Activated B cell treated with CpG ODN at 0.5 μM for 24 hours (primary cell): ENCODE results near the gene LRP4. TPM values are rescaled to one million over a fixed set of nuclear protein-coding genes. Genes with fewer than 3 reads are reported as not detected.
"Not testable (repeated sequence)": the region's sequence is repeated elsewhere in the genome, so short reads cannot be mapped to it uniquely, and the experiment has no call there.

ENCODE experiments used
- ATAC-seq: fragments of 200-7000 bp; cut with Tn5 transposase; one replicate; pipeline ENCODE4 v1.10.0; 2021; ENCODE audit warnings: low read depth, mild to moderate bottlenecking, moderate library complexity
- CTCF ChIA-PET: fragments of 350-600 bp; sonication (Branson Sonifier 250); formaldehyde crosslinking; loops from one replicate; lab custom pipeline; 2021; ENCODE audit warnings: antibody characterized with exemption; lab: Charles Lee
- POLR2A ChIA-PET: fragments of 350-600 bp; sonication (Branson Sonifier 250); formaldehyde crosslinking; loops from one replicate; lab custom pipeline; 2021; ENCODE audit warnings: antibody characterized with exemption; lab: Charles Lee
- DNase-seq: peaks from one replicate; pipeline ENCODE4 v3.0.0; 2022
- H3K27ac Mint-ChIP-seq: one replicate; pipeline ENCODE4 v1.8.0; 2020; ENCODE audit warnings: mixed read lengths
- H3K27me3 Mint-ChIP-seq: one replicate; pipeline ENCODE4 v1.8.0; 2021; ENCODE audit warnings: mixed read lengths
- H3K36me3 Mint-ChIP-seq: one replicate; pipeline ENCODE4 v1.8.0; 2021; ENCODE audit warnings: low read depth, mixed read lengths
- H3K4me1 Mint-ChIP-seq: one replicate; pipeline ENCODE4 v1.8.0; 2021; ENCODE audit warnings: mixed read lengths
- H3K4me3 Mint-ChIP-seq: one replicate; pipeline ENCODE4 v1.8.0; 2020; ENCODE audit warnings: mild to moderate bottlenecking, mixed read lengths
- H3K9me3 Mint-ChIP-seq: one replicate; pipeline ENCODE4 v1.8.0; 2020; ENCODE audit warnings: mixed read lengths
- intact Hi-C: fragments of 100-400 bp; cut with micrococcal nuclease; formaldehyde crosslinking; loops from one replicate; pipeline ENCODE4 v1.15.1; 2024
- total RNA-seq: library from RNA; stranded (reverse); gene quantifications from 2 replicates; pipeline ENCODE4 v1.2.3, GENCODE V29; 2022
- TF ChIP-seq, protein P1 (sequence below): fragments of 200-600 bp; IDR thresholded peaks from one replicate; pipeline ENCODE4 v1.8.0; 2022; ENCODE audit warnings: antibody characterized with exemption, mild to moderate bottlenecking

LRP4 gene
- total RNA-seq, 1 donor from 2014 or later, result 0.16 TPM

DNA sequence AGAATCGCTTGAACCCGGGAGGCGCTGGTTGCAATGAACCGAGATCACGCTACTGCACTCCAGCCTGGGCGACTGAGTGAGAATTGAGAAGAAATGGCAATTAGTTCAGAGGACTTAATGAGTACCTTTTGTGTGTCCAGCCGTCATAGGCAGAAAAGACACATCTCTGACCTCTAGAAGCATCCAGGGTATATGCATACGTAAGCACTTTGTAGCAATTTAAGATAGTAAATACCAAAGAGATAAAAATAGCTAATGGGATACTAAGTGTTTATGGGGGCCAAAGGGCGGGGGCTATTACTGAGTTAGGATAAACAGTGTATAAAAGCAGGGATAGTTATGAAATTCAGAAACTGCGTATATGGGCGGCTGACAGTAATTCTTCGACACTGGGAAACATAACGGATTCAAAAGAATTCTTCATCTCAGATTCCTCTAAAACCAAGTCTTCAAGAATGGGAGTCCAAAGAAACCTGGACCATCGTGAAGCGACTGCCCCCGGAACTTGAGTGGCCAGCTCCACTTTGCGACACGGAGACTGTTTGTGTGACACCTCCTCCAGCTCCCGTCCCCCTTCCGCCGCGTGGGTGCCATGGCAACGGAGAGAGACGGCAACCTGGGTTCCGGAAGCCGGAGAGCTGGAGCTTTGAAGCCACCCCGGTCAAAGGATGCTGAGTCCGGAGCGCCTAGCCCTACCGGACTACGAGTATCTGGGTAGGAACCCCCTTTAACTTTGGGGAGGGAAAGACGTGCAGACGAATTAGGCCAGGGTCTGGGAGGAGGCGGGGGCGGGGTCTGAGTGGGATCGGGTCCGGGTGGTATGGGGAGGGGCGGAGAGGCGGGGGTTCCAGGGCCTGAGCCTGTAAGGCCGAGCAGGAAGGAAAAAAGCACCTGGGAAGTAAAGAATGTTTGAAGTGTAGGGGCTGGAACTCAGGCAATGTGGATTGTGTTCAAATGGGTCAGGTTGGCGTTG is 18.1 kb upstream of the LRP4 start, which contains the start of gene CSTPP1:
Gene CSTPP1, plus strand, starts transcription at position 624 of the 973 bp plus-strand sequence. Its CDS starts 45 bp downstream, at position 669.
- ChIA-PET POLR2A (interaction anchor here (0.6 to 1.4 kb wide), 8 partner anchors 17 to 514 kb away, joined by 3 to 11 read pairs (median 8); partner anchors contain the start of genes ACP2 and ZNF408), CTCF (interaction anchor here (1.9 kb wide), 1 partner anchor 217 kb away, joined by 5 read pairs; no protein-coding TSS in a partner anchor)
- Mint-ChIP-seq H3K4me3 (peak within 1 kb of the TSS; percentile 99), H3K27ac (peak within 1 kb of the TSS; percentile 93), H3K4me1 (peaks cover 17% of the 10 kb centered on the region), H3K9me3 (no peaks in the 10 kb centered on the region), H3K36me3 (peaks cover 12% of the 10 kb centered on the region), H3K27me3 (peaks cover 10% of the 10 kb centered on the region)
- peak; percentile 97 for ATAC-seq
- peak; percentile 88 for DNase-seq
- TF ChIP-seq, protein P1, sequence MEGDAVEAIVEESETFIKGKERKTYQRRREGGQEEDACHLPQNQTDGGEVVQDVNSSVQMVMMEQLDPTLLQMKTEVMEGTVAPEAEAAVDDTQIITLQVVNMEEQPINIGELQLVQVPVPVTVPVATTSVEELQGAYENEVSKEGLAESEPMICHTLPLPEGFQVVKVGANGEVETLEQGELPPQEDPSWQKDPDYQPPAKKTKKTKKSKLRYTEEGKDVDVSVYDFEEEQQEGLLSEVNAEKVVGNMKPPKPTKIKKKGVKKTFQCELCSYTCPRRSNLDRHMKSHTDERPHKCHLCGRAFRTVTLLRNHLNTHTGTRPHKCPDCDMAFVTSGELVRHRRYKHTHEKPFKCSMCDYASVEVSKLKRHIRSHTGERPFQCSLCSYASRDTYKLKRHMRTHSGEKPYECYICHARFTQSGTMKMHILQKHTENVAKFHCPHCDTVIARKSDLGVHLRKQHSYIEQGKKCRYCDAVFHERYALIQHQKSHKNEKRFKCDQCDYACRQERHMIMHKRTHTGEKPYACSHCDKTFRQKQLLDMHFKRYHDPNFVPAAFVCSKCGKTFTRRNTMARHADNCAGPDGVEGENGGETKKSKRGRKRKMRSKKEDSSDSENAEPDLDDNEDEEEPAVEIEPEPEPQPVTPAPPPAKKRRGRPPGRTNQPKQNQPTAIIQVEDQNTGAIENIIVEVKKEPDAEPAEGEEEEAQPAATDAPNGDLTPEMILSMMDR, result no peak
- intact Hi-C loops, result loop anchor here (1.0 to 2.0 kb wide), 7 partner anchors 17 to 490 kb away; partner anchors contain the start of genes ACP2, ARHGAP1, CKAP5 and PSMC3

DNA sequence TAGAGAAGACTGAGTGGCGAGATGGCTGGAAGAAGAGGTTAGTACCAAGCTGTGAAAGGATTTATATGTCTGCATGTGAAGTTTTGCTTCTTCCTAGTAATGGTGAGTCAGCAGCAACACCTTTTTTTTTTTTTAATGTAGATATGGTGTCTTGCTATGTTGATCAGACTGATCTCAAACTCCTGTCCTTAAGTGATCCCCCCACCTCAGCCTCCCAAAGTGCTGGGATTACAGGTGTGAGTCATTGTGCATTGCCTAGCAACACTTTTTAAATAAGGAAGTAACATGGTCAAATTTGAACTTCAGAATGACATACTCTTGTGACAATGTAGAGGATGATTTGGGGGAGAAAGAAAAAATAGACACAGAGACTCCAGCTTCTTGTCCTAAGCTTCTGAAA is 11.7 kb upstream of the LRP4 start:
- Mint-ChIP-seq H3K27ac (no peak overlapping the region), H3K27me3 (peaks cover 21% of the 10 kb centered on the region), H3K9me3 (no peaks in the 10 kb centered on the region), H3K4me1 (no peaks in the 10 kb centered on the region), H3K4me3 (no peak overlapping the region), H3K36me3 (no peaks in the 10 kb centered on the region)
- intact Hi-C loops, result no loop called here
- POLR2A ChIA-PET, result no interaction called here
- TF ChIP-seq, protein P1, result no peak
- CTCF ChIA-PET, result no interaction called here
- ATAC-seq (no peak), DNase-seq (no peak)

DNA sequence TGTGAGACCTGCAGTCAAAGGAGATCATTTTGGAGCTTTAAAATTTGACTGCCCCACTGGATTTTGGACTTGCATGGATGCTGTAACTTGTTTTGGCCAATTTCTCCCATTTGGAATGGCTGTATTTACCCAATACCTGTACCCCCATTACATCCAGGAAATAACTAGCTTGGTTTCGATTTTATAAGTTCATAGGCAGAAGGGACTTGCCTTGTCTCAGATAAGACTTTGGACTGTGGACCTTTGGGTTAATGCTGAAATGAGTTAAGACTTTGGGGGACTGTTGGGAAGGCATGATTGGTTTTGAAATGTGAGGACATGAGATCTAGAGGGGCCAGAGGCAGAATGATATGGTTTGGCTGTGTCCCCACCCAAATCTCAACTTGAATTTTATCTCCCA is 10.4 kb upstream of the LRP4 start:
- H3K4me1 Mint-ChIP-seq, ATAC-seq, H3K4me3 Mint-ChIP-seq, H3K36me3 Mint-ChIP-seq, H3K27ac Mint-ChIP-seq, H3K9me3 Mint-ChIP-seq, DNase-seq, CTCF ChIA-PET, POLR2A ChIA-PET, intact Hi-C loops: not testable (repeated sequence)
- peaks cover 21% of the 10 kb centered on the region for H3K27me3 Mint-ChIP-seq

DNA sequence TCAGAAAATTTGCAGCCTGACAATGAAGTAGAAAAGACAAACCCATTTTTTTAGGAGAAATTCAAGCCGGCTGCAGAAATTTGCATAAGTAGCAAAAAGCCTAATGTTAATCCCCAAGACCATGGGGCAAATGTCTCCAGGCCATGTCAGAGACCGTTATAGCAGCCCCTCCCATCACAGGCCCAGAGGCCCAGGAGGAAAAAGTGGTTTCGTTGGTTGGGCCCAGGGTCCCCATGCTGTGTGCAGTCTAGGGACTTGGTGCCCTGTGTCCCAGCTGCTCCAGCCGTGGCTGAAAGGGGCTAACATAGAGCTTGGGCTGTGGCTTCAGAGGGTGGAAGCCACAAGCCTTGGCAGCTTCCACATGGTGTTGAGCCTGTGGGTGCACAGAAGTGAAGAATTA is 9.6 kb upstream of the LRP4 start:
- not testable (repeated sequence) for H3K27ac Mint-ChIP-seq, ATAC-seq, H3K4me3 Mint-ChIP-seq

DNA sequence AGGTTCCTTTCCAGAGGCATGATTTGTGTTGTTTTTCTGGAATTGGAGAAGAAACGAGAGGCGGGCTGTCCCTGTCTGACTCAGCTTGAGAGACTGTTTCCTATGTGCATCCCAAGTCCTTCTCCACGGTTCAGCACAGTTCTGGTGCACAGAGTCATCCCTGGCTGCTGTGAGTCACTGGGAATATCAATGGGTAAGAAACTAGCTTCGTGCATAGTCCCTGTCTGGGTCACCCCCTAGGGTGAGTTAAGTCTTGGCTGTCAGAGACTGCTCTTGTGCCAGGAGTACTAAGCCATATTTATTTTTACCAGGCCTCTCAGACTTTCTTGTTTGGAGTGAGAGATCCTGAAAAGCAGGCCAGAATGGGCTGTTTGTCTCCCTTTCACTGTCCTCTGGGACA is 2.4 kb upstream of the LRP4 start:
- ATAC-seq (no peak), DNase-seq (no peak)
- no peaks in the 10 kb centered on the region for H3K36me3 Mint-ChIP-seq
- H3K4me3 Mint-ChIP-seq, result no peak overlapping the region
- H3K27ac Mint-ChIP-seq, result no peak overlapping the region
- H3K9me3 Mint-ChIP-seq, result no peaks in the 10 kb centered on the region
- H3K27me3 Mint-ChIP-seq, result peaks cover 35% of the 10 kb centered on the region
- ChIA-PET CTCF (interaction anchor here (1.7 kb wide), 1 partner anchor 232 kb away, joined by 6 read pairs; no protein-coding TSS in a partner anchor), POLR2A (no interaction called here)
- peaks cover 29% of the 10 kb centered on the region for H3K4me1 Mint-ChIP-seq
- intact Hi-C loops, result no loop called here
- TF ChIP-seq, protein P1, result no peak

More for the DNA sequence above, 9.6 kb upstream of the LRP4 start:
- H3K9me3 Mint-ChIP-seq, CTCF ChIA-PET, H3K36me3 Mint-ChIP-seq, H3K4me1 Mint-ChIP-seq, POLR2A ChIA-PET, DNase-seq, intact Hi-C loops: not testable (repeated sequence)
- H3K27me3 Mint-ChIP-seq, result peaks cover 19% of the 10 kb centered on the region
